ENCODE data around the gene DPH3. TPM values are rescaled to one million over a fixed set of nuclear protein-coding genes. Genes with fewer than 3 reads are reported as not detected.

The DPH3 gene
- total and polyA plus RNA-seq, 2 experiments from 2014 or later = 15.3 to 84.3 TPM

- TF ChIP-seq, protein P1, sequence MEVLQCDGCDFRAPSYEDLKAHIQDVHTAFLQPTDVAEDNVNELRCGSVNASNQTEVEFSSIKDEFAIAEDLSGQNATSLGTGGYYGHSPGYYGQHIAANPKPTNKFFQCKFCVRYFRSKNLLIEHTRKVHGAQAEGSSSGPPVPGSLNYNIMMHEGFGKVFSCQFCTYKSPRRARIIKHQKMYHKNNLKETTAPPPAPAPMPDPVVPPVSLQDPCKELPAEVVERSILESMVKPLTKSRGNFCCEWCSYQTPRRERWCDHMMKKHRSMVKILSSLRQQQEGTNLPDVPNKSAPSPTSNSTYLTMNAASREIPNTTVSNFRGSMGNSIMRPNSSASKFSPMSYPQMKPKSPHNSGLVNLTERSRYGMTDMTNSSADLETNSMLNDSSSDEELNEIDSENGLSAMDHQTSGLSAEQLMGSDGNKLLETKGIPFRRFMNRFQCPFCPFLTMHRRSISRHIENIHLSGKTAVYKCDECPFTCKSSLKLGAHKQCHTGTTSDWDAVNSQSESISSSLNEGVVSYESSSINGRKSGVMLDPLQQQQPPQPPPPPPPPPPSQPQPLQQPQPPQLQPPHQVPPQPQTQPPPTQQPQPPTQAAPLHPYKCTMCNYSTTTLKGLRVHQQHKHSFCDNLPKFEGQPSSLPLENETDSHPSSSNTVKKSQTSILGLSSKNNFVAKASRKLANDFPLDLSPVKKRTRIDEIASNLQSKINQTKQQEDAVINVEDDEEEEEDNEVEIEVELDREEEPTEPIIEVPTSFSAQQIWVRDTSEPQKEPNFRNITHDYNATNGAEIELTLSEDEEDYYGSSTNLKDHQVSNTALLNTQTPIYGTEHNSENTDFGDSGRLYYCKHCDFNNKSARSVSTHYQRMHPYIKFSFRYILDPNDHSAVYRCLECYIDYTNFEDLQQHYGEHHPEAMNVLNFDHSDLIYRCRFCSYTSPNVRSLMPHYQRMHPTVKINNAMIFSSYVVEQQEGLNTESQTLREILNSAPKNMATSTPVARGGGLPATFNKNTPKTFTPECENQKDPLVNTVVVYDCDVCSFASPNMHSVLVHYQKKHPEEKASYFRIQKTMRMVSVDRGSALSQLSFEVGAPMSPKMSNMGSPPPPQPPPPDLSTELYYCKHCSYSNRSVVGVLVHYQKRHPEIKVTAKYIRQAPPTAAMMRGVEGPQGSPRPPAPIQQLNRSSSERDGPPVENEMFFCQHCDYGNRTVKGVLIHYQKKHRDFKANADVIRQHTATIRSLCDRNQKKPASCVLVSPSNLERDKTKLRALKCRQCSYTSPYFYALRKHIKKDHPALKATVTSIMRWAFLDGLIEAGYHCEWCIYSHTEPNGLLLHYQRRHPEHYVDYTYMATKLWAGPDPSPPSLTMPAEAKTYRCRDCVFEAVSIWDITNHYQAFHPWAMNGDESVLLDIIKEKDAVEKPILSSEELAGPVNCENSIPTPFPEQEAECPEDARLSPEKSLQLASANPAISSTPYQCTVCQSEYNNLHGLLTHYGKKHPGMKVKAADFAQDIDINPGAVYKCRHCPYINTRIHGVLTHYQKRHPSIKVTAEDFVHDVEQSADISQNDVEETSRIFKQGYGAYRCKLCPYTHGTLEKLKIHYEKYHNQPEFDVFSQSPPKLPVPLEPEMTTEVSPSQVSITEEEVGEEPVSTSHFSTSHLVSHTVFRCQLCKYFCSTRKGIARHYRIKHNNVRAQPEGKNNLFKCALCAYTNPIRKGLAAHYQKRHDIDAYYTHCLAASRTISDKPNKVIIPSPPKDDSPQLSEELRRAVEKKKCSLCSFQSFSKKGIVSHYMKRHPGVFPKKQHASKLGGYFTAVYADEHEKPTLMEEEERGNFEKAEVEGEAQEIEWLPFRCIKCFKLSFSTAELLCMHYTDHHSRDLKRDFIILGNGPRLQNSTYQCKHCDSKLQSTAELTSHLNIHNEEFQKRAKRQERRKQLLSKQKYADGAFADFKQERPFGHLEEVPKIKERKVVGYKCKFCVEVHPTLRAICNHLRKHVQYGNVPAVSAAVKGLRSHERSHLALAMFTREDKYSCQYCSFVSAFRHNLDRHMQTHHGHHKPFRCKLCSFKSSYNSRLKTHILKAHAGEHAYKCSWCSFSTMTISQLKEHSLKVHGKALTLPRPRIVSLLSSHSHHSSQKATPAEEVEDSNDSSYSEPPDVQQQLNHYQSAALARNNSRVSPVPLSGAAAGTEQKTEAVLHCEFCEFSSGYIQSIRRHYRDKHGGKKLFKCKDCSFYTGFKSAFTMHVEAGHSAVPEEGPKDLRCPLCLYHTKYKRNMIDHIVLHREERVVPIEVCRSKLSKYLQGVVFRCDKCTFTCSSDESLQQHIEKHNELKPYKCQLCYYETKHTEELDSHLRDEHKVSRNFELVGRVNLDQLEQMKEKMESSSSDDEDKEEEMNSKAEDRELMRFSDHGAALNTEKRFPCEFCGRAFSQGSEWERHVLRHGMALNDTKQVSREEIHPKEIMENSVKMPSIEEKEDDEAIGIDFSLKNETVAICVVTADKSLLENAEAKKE (CRISPR knock-in tag; IDR thresholded peaks at IDR 0.05) = no peak
- no peak for TF ChIP-seq CTCF (conservative IDR thresholded peaks at IDR 0.05; ENCODE audit: low read depth in 2 of 2)
- TF ChIP-seq, protein P2, sequence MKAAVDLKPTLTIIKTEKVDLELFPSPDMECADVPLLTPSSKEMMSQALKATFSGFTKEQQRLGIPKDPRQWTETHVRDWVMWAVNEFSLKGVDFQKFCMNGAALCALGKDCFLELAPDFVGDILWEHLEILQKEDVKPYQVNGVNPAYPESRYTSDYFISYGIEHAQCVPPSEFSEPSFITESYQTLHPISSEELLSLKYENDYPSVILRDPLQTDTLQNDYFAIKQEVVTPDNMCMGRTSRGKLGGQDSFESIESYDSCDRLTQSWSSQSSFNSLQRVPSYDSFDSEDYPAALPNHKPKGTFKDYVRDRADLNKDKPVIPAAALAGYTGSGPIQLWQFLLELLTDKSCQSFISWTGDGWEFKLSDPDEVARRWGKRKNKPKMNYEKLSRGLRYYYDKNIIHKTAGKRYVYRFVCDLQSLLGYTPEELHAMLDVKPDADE (IDR thresholded peaks at IDR 0.05) = no peak
- TF ChIP-seq NANOG (IDR thresholded peaks at IDR 0.05; ENCODE audit: borderline replicate concordance) = no peak
- no peak for TF ChIP-seq CREB1 (CRISPR knock-in tag; IDR thresholded peaks at IDR 0.05; ENCODE audit: low read depth)
- no peak for TF ChIP-seq STAT1 (IDR thresholded peaks at IDR 0.05; ENCODE audit: unreplicated experiment)
- no peak for TF ChIP-seq ZNF331 (CRISPR knock-in tag; IDR thresholded peaks at IDR 0.05; ENCODE audit: low read depth)
These were observed 7.8 kb upstream of the DPH3 start (continued) for GRCh38 chr3:16272588-16272987.
